RCC 7860 (cell line): Measurements from ENCODE around the gene CGRRF1.

Experiments used
- DNase-seq: peaks from one replicate; pipeline ENCODE4 v3.0.0-alpha.2; 2015; ENCODE audit warnings: low spot score
- FAIRE-seq: peaks from 2 replicates; lab custom pipeline; 2012; peaks lifted over from hg19 to GRCh38; lab: Jason Lieb, UNC

CGRRF1 gene

GRCh38 chr14:54570631-54571415 lies 61.1 kb downstream of the CGRRF1 start:
- FAIRE-seq (peak; percentile 51), DNase-seq (peak; percentile 13)

- FAIRE-seq (no peak), DNase-seq (peak; percentile 29)
Observed at GRCh38 chr14:54572316-54572715, 62.6 kb downstream of the CGRRF1 start.

GRCh38 chr14:54574528-54574927 lies 64.8 kb downstream of the CGRRF1 start:
- no peak for FAIRE-seq
- no peak for DNase-seq

GRCh38 chr14:54577494-54577893 lies 67.8 kb downstream of the CGRRF1 start:
- DNase-seq (no peak), FAIRE-seq (no peak)

- FAIRE-seq (no peak), DNase-seq (peak; percentile 23)
Observed at GRCh38 chr14:54577977-54578376, 68.3 kb downstream of the CGRRF1 start.

GRCh38 chr14:54579621-54580020 lies 69.9 kb downstream of the CGRRF1 start:
- DNase-seq = no peak
- no peak for FAIRE-seq

GRCh38 chr14:54580933-54581332 lies 71.2 kb downstream of the CGRRF1 start:
- FAIRE-seq (no peak), DNase-seq (no peak)

- DNase-seq (no peak), FAIRE-seq (no peak)
Observed at GRCh38 chr14:54582334-54582733, 72.6 kb downstream of the CGRRF1 start.

GRCh38 chr14:54584097-54584496 lies 74.4 kb downstream of the CGRRF1 start:
- no peak for FAIRE-seq

GRCh38 chr14:54585214-54585613 lies 75.5 kb downstream of the CGRRF1 start:
- no peak for FAIRE-seq
- no peak for DNase-seq

More at GRCh38 chr14:54584097-54584496, 74.4 kb downstream of the CGRRF1 start:
- no peak for DNase-seq
